Testis (tissue), 2 donors: Measurements from ENCODE around the gene ACSBG1.

Source experiments
- CTCF ChIP-seq, 3 experiments: fragments of 450-650 bp in 2 of 3; fragments of 200-600 bp in 1 of 3; sonication (generic) in 1 of 3; IDR thresholded peaks; one replicate each; pipeline ENCODE4 v1.5.1; 2016 to 2019; ENCODE audit warnings: antibody characterized with exemption in 3 of 3, mild to moderate bottlenecking in 2 of 3, moderate library complexity in 1 of 3
- POLR2A ChIP-seq: fragments of 450-650 bp; IDR thresholded peaks from one replicate; pipeline ENCODE4 v1.6.1; 2017; ENCODE audit warnings: antibody characterized with exemption, mild to moderate bottlenecking, moderate library complexity

DNA sequence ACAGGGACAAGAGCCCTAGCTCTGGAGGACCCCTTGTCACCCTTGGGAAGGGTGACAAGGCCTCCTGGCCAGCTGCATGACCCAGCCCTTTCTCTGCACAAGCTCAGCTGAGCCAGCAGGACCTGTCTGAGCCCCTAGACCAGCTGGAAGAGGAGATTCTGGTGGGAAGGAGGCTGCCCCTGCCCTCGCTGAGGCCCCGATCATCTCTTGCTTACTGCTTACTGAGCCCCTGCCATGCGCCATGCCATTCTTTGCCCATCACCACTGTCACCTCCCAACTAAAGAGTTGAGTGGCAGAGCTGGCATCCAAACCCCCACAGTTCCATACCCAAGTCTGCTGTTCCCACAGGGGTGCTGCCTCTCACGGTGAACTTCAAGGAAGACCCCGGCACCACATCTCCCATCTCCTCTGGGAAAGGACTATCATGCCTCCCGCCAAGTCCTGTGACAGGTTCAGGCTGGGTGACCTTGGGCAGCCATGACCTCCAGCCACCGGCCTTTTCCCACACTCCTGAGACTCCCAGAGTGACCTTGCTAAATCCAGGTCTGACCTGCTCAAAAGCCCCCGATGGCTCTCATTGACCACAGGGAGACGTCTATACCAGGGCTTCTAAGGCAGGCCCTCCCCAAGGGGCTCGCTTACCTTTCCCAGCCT is 34.0 kb downstream of the ACSBG1 start:
- no peak for TF ChIP-seq CTCF (IDR thresholded peaks at IDR 0.05)
- no peak for TF ChIP-seq POLR2A
